Measurements from ENCODE around the gene KDM3B.

DNA sequence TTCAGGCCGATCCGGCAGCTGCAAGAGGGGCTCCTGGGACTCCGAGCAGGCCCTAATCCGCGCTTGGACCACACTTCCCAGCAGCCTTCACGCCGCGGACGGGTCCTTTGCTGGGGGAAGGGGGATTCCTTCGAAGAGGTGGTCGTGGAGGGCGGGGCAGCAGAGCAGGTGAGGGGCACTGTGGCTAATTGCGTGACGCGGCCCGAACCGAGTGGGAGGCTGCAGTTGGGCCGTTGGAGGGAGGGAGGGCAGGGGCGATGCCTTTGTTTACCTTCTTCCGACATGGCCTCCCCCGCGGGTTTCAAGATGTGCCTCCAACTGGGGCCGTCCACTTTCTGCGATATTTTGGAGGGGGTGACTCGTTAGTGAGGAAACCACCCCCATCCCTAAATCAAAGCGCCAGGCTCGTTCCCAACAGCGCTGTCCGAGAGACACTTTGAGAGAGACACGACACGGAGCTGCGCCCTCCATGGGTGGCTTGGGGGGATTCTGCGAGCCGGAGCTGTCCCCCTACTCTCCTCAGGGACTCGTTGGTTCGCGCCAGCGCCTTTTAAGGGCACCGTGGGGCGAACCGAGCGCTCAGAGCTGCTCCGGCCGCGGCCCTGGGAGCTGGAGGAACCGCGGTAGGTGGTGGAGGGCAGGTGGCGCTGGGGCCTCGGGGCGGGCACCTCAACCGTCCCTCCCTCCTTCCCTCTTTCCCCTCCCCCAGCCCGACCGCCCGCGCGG, 14.6 kb upstream of the KDM3B start, which contains the start of gene FAM53C:
- TF ChIP-seq, protein P1, sequence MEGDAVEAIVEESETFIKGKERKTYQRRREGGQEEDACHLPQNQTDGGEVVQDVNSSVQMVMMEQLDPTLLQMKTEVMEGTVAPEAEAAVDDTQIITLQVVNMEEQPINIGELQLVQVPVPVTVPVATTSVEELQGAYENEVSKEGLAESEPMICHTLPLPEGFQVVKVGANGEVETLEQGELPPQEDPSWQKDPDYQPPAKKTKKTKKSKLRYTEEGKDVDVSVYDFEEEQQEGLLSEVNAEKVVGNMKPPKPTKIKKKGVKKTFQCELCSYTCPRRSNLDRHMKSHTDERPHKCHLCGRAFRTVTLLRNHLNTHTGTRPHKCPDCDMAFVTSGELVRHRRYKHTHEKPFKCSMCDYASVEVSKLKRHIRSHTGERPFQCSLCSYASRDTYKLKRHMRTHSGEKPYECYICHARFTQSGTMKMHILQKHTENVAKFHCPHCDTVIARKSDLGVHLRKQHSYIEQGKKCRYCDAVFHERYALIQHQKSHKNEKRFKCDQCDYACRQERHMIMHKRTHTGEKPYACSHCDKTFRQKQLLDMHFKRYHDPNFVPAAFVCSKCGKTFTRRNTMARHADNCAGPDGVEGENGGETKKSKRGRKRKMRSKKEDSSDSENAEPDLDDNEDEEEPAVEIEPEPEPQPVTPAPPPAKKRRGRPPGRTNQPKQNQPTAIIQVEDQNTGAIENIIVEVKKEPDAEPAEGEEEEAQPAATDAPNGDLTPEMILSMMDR (IDR thresholded peaks at IDR 0.05) = peak in 1 of 3 donors; percentile 22
- TF ChIP-seq POLR2A (IDR thresholded peaks at IDR 0.05) (peak; percentile 96), EP300 (IDR thresholded peaks at IDR 0.05) (peak; percentile 28)

All from ovary (tissue), 3 donors.